ENCODE data around the gene PFN1. TPM values are rescaled to one million over a fixed set of nuclear protein-coding genes. Genes with fewer than 3 reads are reported as not detected.
"Not testable (repeated sequence)": the region's sequence is repeated elsewhere in the genome, so short reads cannot be mapped to it uniquely, and the experiment has no call there.

Gene PFN1
- total RNA-seq, 1 donor from 2014 or later: 549 TPM

- DNase-seq (ENCODE audit: low read depth): peak; percentile 79
These were observed 3.0 kb downstream of the PFN1 start for GRCh38 chr17:4945176-4945943.

GRCh38 chr17:4944554-4945175, 3.7 kb downstream of the PFN1 start:
- no peak for DNase-seq (ENCODE audit: low read depth)

- DNase-seq (ENCODE audit: low read depth): no peak
These were observed 4.2 kb downstream of the PFN1 start for GRCh38 chr17:4944163-4944553.

- DNase-seq (ENCODE audit: low read depth): no peak
These were observed 5.4 kb downstream of the PFN1 start for GRCh38 chr17:4942760-4943508.

- no peak for DNase-seq (ENCODE audit: low read depth)
These were observed 7.1 kb downstream of the PFN1 start for GRCh38 chr17:4941319-4941610.

- no peak for DNase-seq (ENCODE audit: low read depth)
These were observed 7.6 kb downstream of the PFN1 start for GRCh38 chr17:4940555-4941318.

GRCh38 chr17:4939796-4940554, 8.4 kb downstream of the PFN1 start, which contains the start of the genes RNF167 and SLC25A11:
Gene RNF167 (plus strand): TSS chr17:4940268. CDS start chr17:4940910, 642 bp downstream.
Gene SLC25A11 (minus strand): TSS chr17:4940046. CDS start chr17:4939910, 136 bp downstream.
- DNase-seq (ENCODE audit: low read depth): peak; percentile 99

- no peak for DNase-seq (ENCODE audit: low read depth)
These were observed 8.9 kb downstream of the PFN1 start for GRCh38 chr17:4939546-4939795.

- no peak for DNase-seq (ENCODE audit: low read depth)
These were observed 9.4 kb downstream of the PFN1 start for GRCh38 chr17:4938688-4939545.

- DNase-seq (ENCODE audit: low read depth): no peak
These were observed 10.2 kb downstream of the PFN1 start for GRCh38 chr17:4938069-4938491.

- no peak for DNase-seq (ENCODE audit: low read depth)
These were observed 10.8 kb downstream of the PFN1 start for GRCh38 chr17:4937553-4937952.

GRCh38 chr17:4936436-4936835, 11.9 kb downstream of the PFN1 start:
- no peak for DNase-seq (ENCODE audit: low read depth)

GRCh38 chr17:4935650-4936049, 12.7 kb downstream of the PFN1 start:
- DNase-seq (ENCODE audit: low read depth): no peak

GRCh38 chr17:4934173-4934979, 14.0 kb downstream of the PFN1 start:
- no peak for DNase-seq (ENCODE audit: low read depth)

GRCh38 chr17:4933646-4934045, 14.7 kb downstream of the PFN1 start:
- DNase-seq (ENCODE audit: low read depth): no peak

- DNase-seq (ENCODE audit: low read depth): no peak
These were observed 15.6 kb downstream of the PFN1 start for GRCh38 chr17:4932756-4933155.

- DNase-seq (ENCODE audit: low read depth): no peak
These were observed 16.4 kb downstream of the PFN1 start, which contains the start of gene GP1BA for GRCh38 chr17:4931963-4932362. Gene GP1BA (plus strand): TSS chr17:4932277. CDS start chr17:4932605, 328 bp downstream.

- DNase-seq (ENCODE audit: low read depth): no peak
These were observed 19.4 kb downstream of the PFN1 start for GRCh38 chr17:4928881-4929280.

GRCh38 chr17:4926577-4927335, 21.6 kb downstream of the PFN1 start:
- not testable (repeated sequence) for DNase-seq (ENCODE audit: low read depth)

Data from renal cortical epithelial cell (primary cell).